Astrocyte (in vitro differentiated cells and primary cell): ENCODE measurements around the gene LYZ. TPM values are rescaled to one million over a fixed set of nuclear protein-coding genes. Genes with fewer than 3 reads are reported as not detected.

Experiments
- DNase-seq: peaks from one replicate; pipeline ENCODE4 v3.0.0-alpha.2; 2010; ENCODE audit warnings: low read depth
- FAIRE-seq: peaks from 2 replicates; lab custom pipeline; 2011; peaks lifted over from hg19 to GRCh38; lab: Jason Lieb, UNC
- H2AFZ ChIP-seq: 2 replicates; pipeline ENCODE4 v1.6.0; 2012; ENCODE audit warnings: low read depth, low read length, inconsistent platforms
- H3K27ac ChIP-seq: 2 replicates; pipeline ENCODE4 v1.5.1; 2011; ENCODE audit warnings: low read depth, low read length, inconsistent platforms
- H3K27me3 ChIP-seq: 2 replicates; pipeline ENCODE4 v1.6.0; 2011; ENCODE audit warnings: low read length, inconsistent platforms; ENCODE audit not compliant: insufficient read depth
- H3K36me3 ChIP-seq: 2 replicates; pipeline ENCODE4 v1.5.1; 2011; ENCODE audit warnings: low read length, inconsistent platforms; ENCODE audit not compliant: insufficient read depth
- H3K4me1 ChIP-seq: 2 replicates; pipeline ENCODE4 v1.5.1; 2011; ENCODE audit warnings: low read length, inconsistent platforms; ENCODE audit not compliant: insufficient read depth
- H3K4me2 ChIP-seq: 2 replicates; pipeline ENCODE4 v1.6.0; 2012; ENCODE audit warnings: low read length, inconsistent platforms
- H3K4me3 ChIP-seq: 2 replicates; pipeline ENCODE4 v1.5.1; 2011; ENCODE audit warnings: low read depth, mild to moderate bottlenecking, low read length, inconsistent platforms; ENCODE audit not compliant: insufficient read depth
- H3K79me2 ChIP-seq: 2 replicates; pipeline ENCODE4 v1.6.0; 2012; ENCODE audit warnings: mild to moderate bottlenecking, low read length, inconsistent platforms; ENCODE audit not compliant: insufficient read depth
- H3K9ac ChIP-seq: 2 replicates; pipeline ENCODE4 v1.6.0; 2012; ENCODE audit warnings: mild to moderate bottlenecking, low read length, inconsistent platforms
- H3K9me3 ChIP-seq: 2 replicates; pipeline ENCODE4 v1.5.1; 2012; ENCODE audit warnings: low read depth, mild to moderate bottlenecking, low read length, inconsistent platforms; ENCODE audit not compliant: insufficient read depth
- H4K20me1 ChIP-seq: 2 replicates; pipeline ENCODE4 v1.6.0; 2012; ENCODE audit warnings: low read length, inconsistent platforms; ENCODE audit not compliant: insufficient read depth
- H3K27ac Mint-ChIP-seq: one replicate; pipeline ENCODE4 v1.8.0; 2021; ENCODE audit warnings: mild to moderate bottlenecking, mixed read lengths; ENCODE audit not compliant: unreplicated experiment
- H3K27me3 Mint-ChIP-seq: one replicate; pipeline ENCODE4 v1.8.0; 2021; ENCODE audit warnings: low read depth, mixed read lengths; ENCODE audit not compliant: unreplicated experiment
- H3K36me3 Mint-ChIP-seq: one replicate; pipeline ENCODE4 v1.8.0; 2021; ENCODE audit warnings: low read depth, mixed read lengths; ENCODE audit not compliant: unreplicated experiment
- H3K4me1 Mint-ChIP-seq: one replicate; pipeline ENCODE4 v1.8.0; 2021; ENCODE audit warnings: low read depth, mixed read lengths; ENCODE audit not compliant: unreplicated experiment
- H3K4me3 Mint-ChIP-seq: one replicate; pipeline ENCODE4 v1.8.0; 2021; ENCODE audit warnings: mild to moderate bottlenecking, moderate library complexity, mixed read lengths; ENCODE audit not compliant: unreplicated experiment
- H3K9me3 Mint-ChIP-seq: one replicate; pipeline ENCODE4 v1.8.0; 2021; ENCODE audit warnings: mild to moderate bottlenecking, mixed read lengths; ENCODE audit not compliant: unreplicated experiment
- EZH2 ChIP-seq: IDR thresholded peaks from 2 replicates; pipeline ENCODE4 v1.6.1; 2012; ENCODE audit warnings: mild to moderate bottlenecking, low read length, inconsistent platforms; ENCODE audit not compliant: insufficient read depth
- total RNA-seq: library from RNA; stranded (reverse); gene quantifications from 2 replicates; pipeline ENCODE4 v1.2.1, GENCODE V29; 2021
- TF ChIP-seq, protein P1 (sequence below): IDR thresholded peaks from 2 replicates; pipeline ENCODE4 v1.5.1; 2011; ENCODE audit warnings: low read depth, mild to moderate bottlenecking, inconsistent platforms, low read length, moderate library complexity; ENCODE audit not compliant: insufficient read depth

LYZ gene
- total RNA-seq, 1 donor from 2014 or later: 0.45 TPM

GRCh38 chr12:69350777-69351176, 2.6 kb downstream of the LYZ start:
- Histone ChIP-seq H3K9ac (no peak overlapping the region), H3K79me2 (no peaks in the 10 kb centered on the region), H3K36me3 (no peaks in the 10 kb centered on the region), H4K20me1 (no peaks in the 10 kb centered on the region), H3K4me1 (no peaks in the 10 kb centered on the region), H3K27ac (no peak overlapping the region), H3K4me2 (no peak overlapping the region), H3K4me3 (no peak overlapping the region), H3K27me3 (no peaks in the 10 kb centered on the region), H3K9me3 (no peaks in the 10 kb centered on the region), H2AFZ (no peak overlapping the region)
- H3K36me3 Mint-ChIP-seq: no peaks in the 10 kb centered on the region
- TF ChIP-seq, protein P1, sequence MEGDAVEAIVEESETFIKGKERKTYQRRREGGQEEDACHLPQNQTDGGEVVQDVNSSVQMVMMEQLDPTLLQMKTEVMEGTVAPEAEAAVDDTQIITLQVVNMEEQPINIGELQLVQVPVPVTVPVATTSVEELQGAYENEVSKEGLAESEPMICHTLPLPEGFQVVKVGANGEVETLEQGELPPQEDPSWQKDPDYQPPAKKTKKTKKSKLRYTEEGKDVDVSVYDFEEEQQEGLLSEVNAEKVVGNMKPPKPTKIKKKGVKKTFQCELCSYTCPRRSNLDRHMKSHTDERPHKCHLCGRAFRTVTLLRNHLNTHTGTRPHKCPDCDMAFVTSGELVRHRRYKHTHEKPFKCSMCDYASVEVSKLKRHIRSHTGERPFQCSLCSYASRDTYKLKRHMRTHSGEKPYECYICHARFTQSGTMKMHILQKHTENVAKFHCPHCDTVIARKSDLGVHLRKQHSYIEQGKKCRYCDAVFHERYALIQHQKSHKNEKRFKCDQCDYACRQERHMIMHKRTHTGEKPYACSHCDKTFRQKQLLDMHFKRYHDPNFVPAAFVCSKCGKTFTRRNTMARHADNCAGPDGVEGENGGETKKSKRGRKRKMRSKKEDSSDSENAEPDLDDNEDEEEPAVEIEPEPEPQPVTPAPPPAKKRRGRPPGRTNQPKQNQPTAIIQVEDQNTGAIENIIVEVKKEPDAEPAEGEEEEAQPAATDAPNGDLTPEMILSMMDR: no peak
- no peak for TF ChIP-seq EZH2
- no peak overlapping the region for H3K4me3 Mint-ChIP-seq
- no peaks in the 10 kb centered on the region for H3K9me3 Mint-ChIP-seq
- FAIRE-seq: no peak
- H3K27me3 Mint-ChIP-seq: no peaks in the 10 kb centered on the region
- H3K27ac Mint-ChIP-seq: no peak overlapping the region
- H3K4me1 Mint-ChIP-seq: peaks cover 6% of the 10 kb centered on the region
- DNase-seq: no peak

DNA sequence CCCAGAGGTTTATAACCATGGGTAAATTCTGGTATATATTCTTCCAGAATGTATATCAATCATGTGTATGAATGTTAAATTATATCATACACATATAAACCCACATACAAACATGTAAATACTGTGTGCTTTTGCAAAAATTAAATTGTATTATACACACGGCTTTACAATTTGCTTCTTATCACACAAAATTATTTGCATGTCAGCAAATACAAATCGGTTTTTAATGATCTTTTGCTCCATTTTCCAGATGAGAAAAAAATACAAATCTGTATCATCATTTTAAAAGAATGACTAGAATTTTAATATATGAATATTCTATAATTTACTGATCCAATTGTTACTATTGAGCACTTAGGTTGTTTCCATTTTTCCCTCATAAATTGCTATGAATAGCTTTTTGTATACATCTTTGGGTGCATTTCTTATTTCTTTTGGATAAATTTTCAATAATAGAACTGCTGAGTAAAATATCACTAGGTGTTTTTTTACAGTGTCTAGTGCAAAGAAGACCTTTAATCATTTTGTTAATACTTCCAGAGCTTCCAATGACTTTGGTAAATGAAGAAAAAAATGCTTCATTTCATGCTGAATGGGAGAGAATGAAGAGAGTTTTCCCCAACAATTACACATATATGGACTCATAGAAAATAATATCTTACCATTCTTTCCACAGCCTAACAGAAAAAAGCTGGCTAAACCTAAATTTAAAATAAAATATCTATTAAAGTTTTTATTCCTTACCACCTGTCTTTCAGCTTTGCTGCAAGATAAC, 3.5 kb downstream of the LYZ start:
- Mint-ChIP-seq H3K4me3 (no peak overlapping the region), H3K27ac (no peak overlapping the region), H3K27me3 (no peaks in the 10 kb centered on the region), H3K36me3 (no peaks in the 10 kb centered on the region), H3K9me3 (no peaks in the 10 kb centered on the region), H3K4me1 (peaks cover 6% of the 10 kb centered on the region)
- H3K9ac ChIP-seq: no peak overlapping the region
- DNase-seq (no peak), FAIRE-seq (no peak)
- TF ChIP-seq EZH2: no peak
- TF ChIP-seq, protein P1: no peak
- H3K36me3 ChIP-seq: no peaks in the 10 kb centered on the region
- no peak overlapping the region for H2AFZ ChIP-seq
- H3K79me2 ChIP-seq: no peaks in the 10 kb centered on the region
- no peak overlapping the region for H3K27ac ChIP-seq
- H3K9me3 ChIP-seq: no peaks in the 10 kb centered on the region
- H3K4me3 ChIP-seq: no peak overlapping the region
- no peak overlapping the region for H3K4me2 ChIP-seq
- no peaks in the 10 kb centered on the region for H3K4me1 ChIP-seq
- H3K27me3 ChIP-seq: no peaks in the 10 kb centered on the region
- H4K20me1 ChIP-seq: no peaks in the 10 kb centered on the region

GRCh38 chr12:69352904-69353303, 4.7 kb downstream of the LYZ start:
- H3K36me3 Mint-ChIP-seq: no peaks in the 10 kb centered on the region
- no peaks in the 10 kb centered on the region for H4K20me1 ChIP-seq
- no peaks in the 10 kb centered on the region for H3K4me1 ChIP-seq
- FAIRE-seq (no peak), DNase-seq (no peak)
- H3K4me2 ChIP-seq: no peak overlapping the region
- H3K27me3 ChIP-seq: no peaks in the 10 kb centered on the region
- no peak overlapping the region for H3K4me3 Mint-ChIP-seq
- no peaks in the 10 kb centered on the region for H3K9me3 Mint-ChIP-seq
- H3K36me3 ChIP-seq: no peaks in the 10 kb centered on the region
- no peak overlapping the region for H3K27ac Mint-ChIP-seq
- no peaks in the 10 kb centered on the region for H3K79me2 ChIP-seq
- H3K4me3 ChIP-seq: no peak overlapping the region
- TF ChIP-seq, protein P1: no peak
- no peak for TF ChIP-seq EZH2
- no peak overlapping the region for H2AFZ ChIP-seq
- no peaks in the 10 kb centered on the region for H3K9me3 ChIP-seq
- no peaks in the 10 kb centered on the region for H3K27me3 Mint-ChIP-seq
- H3K9ac ChIP-seq: no peak overlapping the region
- no peak overlapping the region for H3K27ac ChIP-seq
- H3K4me1 Mint-ChIP-seq: peaks cover 6% of the 10 kb centered on the region
